Right lobe of liver (tissue), 6 donors: ENCODE data around the gene FNIP2. TPM values are rescaled to one million over a fixed set of nuclear protein-coding genes. Genes with fewer than 3 reads are reported as not detected.
A peak's percentile ranks its signal among the peaks of the same experiment; 100 is the strongest.
"Not testable (repeated sequence)": the region's sequence is repeated elsewhere in the genome, so short reads cannot be mapped to it uniquely, and the experiment has no call there.

ENCODE experiments used
- ATAC-seq, 4 donors: fragments of 200-7000 bp; cut with Tn5 transposase; one replicate each; pipeline ENCODE4 v1.9.1; 2020; ENCODE audit warnings: mild to moderate bottlenecking in 4 of 4, moderate library complexity in 4 of 4
- DNase-seq, 3 donors: peaks; one replicate each; pipeline ENCODE4 v3.0.0-alpha.2; 2020
- H3K27ac ChIP-seq, 3 donors: fragments of 200-600 bp; one replicate each; pipeline ENCODE4 v1.8.0; 2022
- H3K27me3 ChIP-seq, 2 donors: fragments of 200-600 bp; one replicate each; pipeline ENCODE4 v1.8.0; 2022
- H3K36me3 ChIP-seq, 4 donors: fragments of 200-600 bp; sonication (generic) in 1 of 4; one replicate each; pipeline versions ENCODE4 v1.5.1 to v1.8.0; 2017 to 2022; ENCODE audit warnings: control low read depth in 1 of 4
- H3K4me1 ChIP-seq, 4 donors: fragments of 200-600 bp; sonication (generic) in 1 of 4; one replicate each; pipeline versions ENCODE4 v1.5.1 to v1.8.0; 2017 to 2022; ENCODE audit warnings: control low read depth in 1 of 4
- H3K4me3 ChIP-seq, 3 donors: fragments of 200-600 bp; one replicate each; pipeline ENCODE4 v1.8.0; 2022
- H3K9me3 ChIP-seq, 4 donors: fragments of 200-600 bp; sonication (generic) in 1 of 4; one replicate each; pipeline versions ENCODE4 v1.5.1 to v1.8.0; 2017 to 2022; ENCODE audit warnings: control low read depth in 1 of 4
- POLR2A ChIP-seq: fragments of 450-650 bp; IDR thresholded peaks from one replicate; pipeline ENCODE4 v1.6.1; 2017; ENCODE audit warnings: antibody characterized with exemption, mild to moderate bottlenecking
- WGBS: methylation state at CpG from one replicate; pipeline ENCODE4 v1.1.6; 2018; ENCODE audit warnings: low coverage, low lambda C conversion rate; ENCODE audit not compliant: insufficient coverage; ENCODE audit errors: missing lambda C conversion rate; 5-methylcytosine and 5-hydroxymethylcytosine counted together
- intact Hi-C, 2 donors: fragments of 100-400 bp; cut with DNase I; formaldehyde crosslinking; loops; one replicate each; pipeline versions ENCODE4 v1.11.2 to v1.14.1; 2022
- total RNA-seq, 6 experiments: library from RNA; depleted of rRNA in 2 of 6; stranded (reverse); fragments of >200 nt in 2 of 6; fragmentation: NEBNext Ultra II Directional in 3 of 6; extraction: Animal tissue kit (Norgen Biotek cat#: 25700) in 3 of 6; gene quantifications; one replicate each; pipeline versions ENCODE4 v1.1.0 to v1.2.4, GENCODE V29; 2016 to 2023
- TF ChIP-seq, protein P1 (sequence below), 4 donors: fragments of 200-600 bp in 3 of 4; fragments of 450-650 bp in 1 of 4; IDR thresholded peaks; one replicate each; pipeline versions ENCODE4 v1.5.1 to v1.8.0; 2016 to 2022; ENCODE audit warnings: antibody characterized with exemption in 4 of 4, mild to moderate bottlenecking in 2 of 4
- donor health status: DM: no; HTN: yes; CAD: no.
- donor health status: DM: no; HTN: no; CAD: no.
- donor health status: DM: no; HTN: no; CAD: no.
- donor health status: DM: no; HTN: yes; CAD: no.
- donor health status: DM: no; HTN: yes; CAD: no.

Gene FNIP2
- total RNA-seq, 6 experiments from 2014 or later, result 34.2 to 67.4 (median 37.8) TPM

DNA sequence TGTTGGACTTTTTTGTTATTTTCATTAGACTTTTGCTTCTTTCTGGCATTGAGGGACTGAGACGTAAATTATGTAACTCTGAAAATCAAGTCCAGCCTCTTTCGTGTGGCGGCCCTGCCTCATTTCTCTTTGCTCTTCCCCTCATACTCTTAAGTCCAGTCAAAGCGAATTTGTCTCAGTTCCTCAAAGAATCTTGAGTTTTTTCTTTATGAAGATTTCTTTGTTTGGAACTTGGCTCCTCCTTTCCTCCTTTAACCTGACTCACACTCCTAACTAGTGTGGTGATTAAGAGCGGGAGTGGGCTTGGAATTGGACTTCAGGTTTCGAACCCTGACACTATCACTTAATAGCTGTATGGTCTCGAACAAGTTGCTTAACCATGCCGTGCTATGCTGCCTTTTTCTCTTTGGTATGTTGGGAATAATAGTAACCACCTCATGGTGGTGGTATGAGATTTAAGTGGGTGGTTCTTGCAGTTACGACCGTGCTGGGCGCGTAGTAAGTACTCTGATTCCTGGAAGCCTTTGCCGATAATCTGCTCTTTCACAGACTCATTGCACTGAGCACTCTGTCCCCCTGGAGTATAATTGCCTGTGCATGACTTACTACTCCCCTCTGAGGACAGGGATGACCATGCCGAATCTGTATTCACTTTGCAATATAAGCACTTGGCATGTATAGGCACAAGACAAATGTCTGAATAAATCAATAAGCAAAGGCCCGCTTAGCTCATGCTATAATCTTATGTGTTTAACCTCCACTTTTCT lies 19.1 kb downstream of the FNIP2 start:
- intact Hi-C loops, result no loop called here
- H3K4me3 ChIP-seq, result no peak overlapping the region
- 71% methylated on average over 10 of the region's 15 CpGs for WGBS
- H3K27ac ChIP-seq, result peak overlapping the region in 1 of 3 donors; percentile 71
- no peaks in the 10 kb centered on the region for H3K36me3 ChIP-seq
- H3K9me3 ChIP-seq, result no peaks in the 10 kb centered on the region
- H3K27me3 ChIP-seq, result no peaks in the 10 kb centered on the region
- ATAC-seq (no peak), DNase-seq (no peak)
- H3K4me1 ChIP-seq, result peaks cover 0 to 53% (median 15%) of the 10 kb centered on the region in 4 donors
- TF ChIP-seq, protein P1, sequence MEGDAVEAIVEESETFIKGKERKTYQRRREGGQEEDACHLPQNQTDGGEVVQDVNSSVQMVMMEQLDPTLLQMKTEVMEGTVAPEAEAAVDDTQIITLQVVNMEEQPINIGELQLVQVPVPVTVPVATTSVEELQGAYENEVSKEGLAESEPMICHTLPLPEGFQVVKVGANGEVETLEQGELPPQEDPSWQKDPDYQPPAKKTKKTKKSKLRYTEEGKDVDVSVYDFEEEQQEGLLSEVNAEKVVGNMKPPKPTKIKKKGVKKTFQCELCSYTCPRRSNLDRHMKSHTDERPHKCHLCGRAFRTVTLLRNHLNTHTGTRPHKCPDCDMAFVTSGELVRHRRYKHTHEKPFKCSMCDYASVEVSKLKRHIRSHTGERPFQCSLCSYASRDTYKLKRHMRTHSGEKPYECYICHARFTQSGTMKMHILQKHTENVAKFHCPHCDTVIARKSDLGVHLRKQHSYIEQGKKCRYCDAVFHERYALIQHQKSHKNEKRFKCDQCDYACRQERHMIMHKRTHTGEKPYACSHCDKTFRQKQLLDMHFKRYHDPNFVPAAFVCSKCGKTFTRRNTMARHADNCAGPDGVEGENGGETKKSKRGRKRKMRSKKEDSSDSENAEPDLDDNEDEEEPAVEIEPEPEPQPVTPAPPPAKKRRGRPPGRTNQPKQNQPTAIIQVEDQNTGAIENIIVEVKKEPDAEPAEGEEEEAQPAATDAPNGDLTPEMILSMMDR (IDR thresholded peaks at IDR 0.05), result no peak
- no peak for TF ChIP-seq POLR2A

DNA sequence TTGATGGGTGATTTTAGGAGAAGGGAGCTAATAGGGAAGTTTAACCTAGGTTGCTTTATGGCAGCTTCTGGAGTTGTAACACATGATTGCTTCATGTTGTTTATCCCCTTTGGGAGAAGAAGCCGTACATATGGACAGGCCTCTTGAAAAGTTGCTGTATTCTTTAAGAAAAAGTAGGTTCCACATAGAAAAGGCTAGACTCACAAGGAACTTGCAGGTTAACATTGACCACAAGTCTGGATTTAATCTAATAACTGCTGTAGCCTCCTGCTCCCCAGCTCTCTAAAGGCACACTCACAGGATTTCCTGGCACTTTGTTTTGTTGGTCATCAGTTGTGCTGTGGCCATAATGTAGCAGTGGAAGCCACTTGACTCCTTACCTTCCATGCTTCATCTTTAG lies 19.7 kb downstream of the FNIP2 start:
- Histone ChIP-seq H3K4me1 (peaks cover 0 to 47% (median 12%) of the 10 kb centered on the region in 4 donors), H3K9me3 (no peaks in the 10 kb centered on the region), H3K4me3 (no peak overlapping the region), H3K27me3 (no peaks in the 10 kb centered on the region), H3K27ac (peak overlapping the region in 1 of 3 donors; percentile 24), H3K36me3 (no peaks in the 10 kb centered on the region)
- ATAC-seq (peak in 1 of 4 donors; percentile 12), DNase-seq (no peak)
- no peak for TF ChIP-seq POLR2A
- TF ChIP-seq, protein P1 (IDR thresholded peaks at IDR 0.05), result no peak
- intact Hi-C loops, result no loop called here
- 56% methylated on average over 1 of the region's 1 CpG for WGBS

DNA sequence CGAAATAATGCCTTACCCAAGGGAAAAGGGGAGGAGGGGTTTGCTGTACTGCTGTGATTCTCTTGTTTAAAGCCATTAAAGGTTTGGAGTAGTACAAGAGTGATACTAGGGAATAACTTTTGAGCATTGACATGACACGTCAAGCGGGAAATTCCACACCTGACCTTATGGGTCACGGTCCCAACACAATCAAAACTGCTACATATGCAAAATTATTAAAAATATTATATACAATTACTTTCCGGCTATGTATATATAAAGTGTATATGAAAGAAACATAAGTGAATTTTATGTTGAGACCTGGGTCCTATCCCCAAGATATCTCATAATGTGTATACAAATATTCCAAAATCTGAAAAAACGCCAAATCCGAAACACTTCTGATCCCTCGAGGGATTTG lies 21.0 kb downstream of the FNIP2 start:
- H3K4me3 ChIP-seq, result no peak overlapping the region
- intact Hi-C loops, result no loop called here
- H3K27me3 ChIP-seq, result no peaks in the 10 kb centered on the region
- DNase-seq (no peak), ATAC-seq (no peak)
- peaks cover 0 to 38% (median 10%) of the 10 kb centered on the region in 4 donors for H3K4me1 ChIP-seq
- TF ChIP-seq, protein P1 (IDR thresholded peaks at IDR 0.05), result no peak
- no peak for TF ChIP-seq POLR2A
- 95% methylated on average over 8 of the region's 8 CpGs for WGBS
- H3K9me3 ChIP-seq, result no peaks in the 10 kb centered on the region
- no peak overlapping the region for H3K27ac ChIP-seq
- H3K36me3 ChIP-seq, result no peaks in the 10 kb centered on the region

DNA sequence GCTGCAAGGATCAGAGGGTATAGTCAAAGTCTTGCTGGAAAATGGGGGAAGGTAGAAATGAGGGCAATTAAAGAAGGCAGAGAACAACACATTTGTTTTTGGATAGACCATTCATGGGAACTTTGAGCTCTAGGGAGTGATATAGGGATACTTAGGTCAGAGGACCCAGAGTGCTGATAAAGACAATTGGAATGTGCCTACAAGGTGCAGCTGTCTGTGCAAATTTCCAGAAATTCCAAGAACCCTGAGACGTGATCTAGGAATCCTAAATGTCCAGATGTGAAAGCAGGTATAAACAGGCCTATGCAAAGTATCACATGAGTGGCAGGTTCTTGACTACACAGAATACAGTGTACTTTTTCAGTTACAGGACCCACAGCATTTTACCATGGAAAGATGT lies 24.2 kb downstream of the FNIP2 start:
- ATAC-seq (no peak), DNase-seq (no peak)
- TF ChIP-seq, protein P1 (IDR thresholded peaks at IDR 0.05), result no peak
- TF ChIP-seq POLR2A, result no peak
- H3K27ac ChIP-seq, result no peak overlapping the region
- intact Hi-C loops, result no loop called here
- H3K9me3 ChIP-seq, result no peaks in the 10 kb centered on the region
- WGBS, result 100% methylated on average over 1 of the region's 1 CpG
- no peaks in the 10 kb centered on the region for H3K27me3 ChIP-seq
- H3K4me1 ChIP-seq, result peaks cover 2 to 43% (median 16%) of the 10 kb centered on the region in 4 donors
- no peak overlapping the region for H3K4me3 ChIP-seq
- H3K36me3 ChIP-seq, result no peaks in the 10 kb centered on the region

DNA sequence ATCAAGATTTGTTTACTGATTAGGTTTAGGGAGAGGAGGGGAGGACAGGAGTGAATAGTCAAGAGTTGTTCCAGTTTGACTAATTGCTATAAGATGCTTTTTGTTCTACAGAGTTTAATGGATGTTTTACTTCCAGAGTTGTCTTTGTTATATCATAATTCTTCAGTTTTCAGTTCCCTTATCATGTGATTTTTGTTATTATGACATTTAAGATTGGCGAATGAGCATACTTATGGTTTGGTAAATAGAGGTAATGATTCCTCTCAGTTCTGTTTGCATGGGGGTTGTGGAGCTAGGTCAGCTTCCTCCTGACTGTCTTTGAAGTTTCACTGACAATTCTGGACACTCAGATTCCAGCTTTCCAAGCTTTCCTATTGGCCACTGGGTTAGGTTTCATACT lies 24.6 kb downstream of the FNIP2 start:
- not testable (repeated sequence) for ATAC-seq, H3K9me3 ChIP-seq
- H3K4me1 ChIP-seq, result peaks cover 2 to 46% (median 17%) of the 10 kb centered on the region in 4 donors

More for the DNA sequence above, 24.6 kb downstream of the FNIP2 start:
- DNase-seq, H3K36me3 ChIP-seq, intact Hi-C loops, H3K27me3 ChIP-seq, H3K4me3 ChIP-seq, H3K27ac ChIP-seq: not testable (repeated sequence)
- WGBS, result 33% methylated on average over 1 of the region's 1 CpG
